Right lobe of liver (tissue), 6 donors: ENCODE data around the gene RELL2. TPM values are rescaled to one million over a fixed set of nuclear protein-coding genes. Genes with fewer than 3 reads are reported as not detected.
A peak's percentile ranks its signal among the peaks of the same experiment; 100 is the strongest.

Experiments used
- ATAC-seq, 4 donors: fragments of 200-7000 bp; cut with Tn5 transposase; one replicate each; pipeline ENCODE4 v1.9.1; 2020; ENCODE audit warnings: mild to moderate bottlenecking in 4 of 4, moderate library complexity in 4 of 4
- DNase-seq, 3 donors: peaks; one replicate each; pipeline ENCODE4 v3.0.0-alpha.2; 2020
- H3K27ac ChIP-seq, 3 donors: fragments of 200-600 bp; one replicate each; pipeline ENCODE4 v1.8.0; 2022
- H3K27me3 ChIP-seq, 2 donors: fragments of 200-600 bp; one replicate each; pipeline ENCODE4 v1.8.0; 2022
- H3K36me3 ChIP-seq, 4 donors: fragments of 200-600 bp; sonication (generic) in 1 of 4; one replicate each; pipeline versions ENCODE4 v1.5.1 to v1.8.0; 2017 to 2022; ENCODE audit warnings: control low read depth in 1 of 4
- H3K4me1 ChIP-seq, 4 donors: fragments of 200-600 bp; sonication (generic) in 1 of 4; one replicate each; pipeline versions ENCODE4 v1.5.1 to v1.8.0; 2017 to 2022; ENCODE audit warnings: control low read depth in 1 of 4
- H3K4me3 ChIP-seq, 3 donors: fragments of 200-600 bp; one replicate each; pipeline ENCODE4 v1.8.0; 2022
- H3K9me3 ChIP-seq, 4 donors: fragments of 200-600 bp; sonication (generic) in 1 of 4; one replicate each; pipeline versions ENCODE4 v1.5.1 to v1.8.0; 2017 to 2022; ENCODE audit warnings: control low read depth in 1 of 4
- CTCF ChIP-seq, 4 donors: fragments of 200-600 bp in 3 of 4; fragments of 450-650 bp in 1 of 4; IDR thresholded peaks; one replicate each; pipeline versions ENCODE4 v1.5.1 to v1.8.0; 2016 to 2022; ENCODE audit warnings: antibody characterized with exemption in 4 of 4, mild to moderate bottlenecking in 2 of 4
- POLR2A ChIP-seq: fragments of 450-650 bp; IDR thresholded peaks from one replicate; pipeline ENCODE4 v1.6.1; 2017; ENCODE audit warnings: antibody characterized with exemption, mild to moderate bottlenecking
- WGBS: methylation state at CpG from one replicate; pipeline ENCODE4 v1.1.6; 2018; ENCODE audit warnings: low coverage, low lambda C conversion rate; ENCODE audit not compliant: insufficient coverage; ENCODE audit errors: missing lambda C conversion rate; 5-methylcytosine and 5-hydroxymethylcytosine counted together
- intact Hi-C, 2 donors: fragments of 100-400 bp; cut with DNase I; formaldehyde crosslinking; loops; one replicate each; pipeline versions ENCODE4 v1.11.2 to v1.14.1; 2022
- total RNA-seq, 6 experiments: library from RNA; depleted of rRNA in 2 of 6; stranded (reverse); fragments of >200 nt in 2 of 6; fragmentation: NEBNext Ultra II Directional in 3 of 6; extraction: Animal tissue kit (Norgen Biotek cat#: 25700) in 3 of 6; gene quantifications; one replicate each; pipeline versions ENCODE4 v1.1.0 to v1.2.4, GENCODE V29; 2016 to 2023
- donor health status: DM: no; HTN: yes; CAD: no.
- donor health status: DM: no; HTN: no; CAD: no.
- donor health status: DM: no; HTN: no; CAD: no.
- donor health status: DM: no; HTN: yes; CAD: no.
- donor health status: DM: no; HTN: yes; CAD: no.

Gene RELL2
- total RNA-seq, 6 experiments from 2014 or later = 0.53 to 2.6 (median 1.2) TPM

- DNase-seq (no peak), ATAC-seq (peak in 3 of 4 donors; percentile 14 to 33 (median 22))
- intact Hi-C loops = no loop called here
Observed at GRCh38 chr5:141597814-141598213, 39.0 kb upstream of the RELL2 start.

GRCh38 chr5:141598391-141599345, 38.1 kb upstream of the RELL2 start:
- intact Hi-C loops = no loop called here
- Histone ChIP-seq H3K4me1 (peaks cover 0 to 37% (median under 1%) of the 10 kb centered on the region in 4 donors), H3K4me3 (no peak overlapping the region), H3K36me3 (no peaks in the 10 kb centered on the region), H3K27me3 (no peaks in the 10 kb centered on the region), H3K27ac (no peak overlapping the region), H3K9me3 (no peaks in the 10 kb centered on the region)
- DNase-seq = no peak
- peak in 3 of 4 donors; percentile 40 to 57 (median 48) for ATAC-seq
- 48% methylated on average over 3 of the region's 3 CpGs for WGBS
- TF ChIP-seq CTCF (IDR thresholded peaks at IDR 0.05) = no peak
- no peak for TF ChIP-seq POLR2A

More at GRCh38 chr5:141597814-141598213, 39.0 kb upstream of the RELL2 start:
- Histone ChIP-seq H3K36me3 (no peaks in the 10 kb centered on the region), H3K27me3 (no peaks in the 10 kb centered on the region), H3K4me3 (no peak overlapping the region), H3K4me1 (peaks cover 0 to 37% (median 0%) of the 10 kb centered on the region in 4 donors), H3K9me3 (no peaks in the 10 kb centered on the region), H3K27ac (no peak overlapping the region)
- WGBS = 88% methylated on average over 2 of the region's 2 CpGs
- TF ChIP-seq CTCF (IDR thresholded peaks at IDR 0.05) (no peak), POLR2A (no peak)

- DNase-seq (no peak), ATAC-seq (no peak)
- no peak for TF ChIP-seq CTCF (IDR thresholded peaks at IDR 0.05)
- TF ChIP-seq POLR2A = no peak
- Histone ChIP-seq H3K9me3 (no peaks in the 10 kb centered on the region), H3K4me3 (no peak overlapping the region), H3K27ac (no peak overlapping the region), H3K27me3 (no peaks in the 10 kb centered on the region), H3K4me1 (peaks cover 0 to 70% (median 18%) of the 10 kb centered on the region in 4 donors), H3K36me3 (no peaks in the 10 kb centered on the region)
- intact Hi-C loops = no loop called here
- 57% methylated on average over 1 of the region's 1 CpG for WGBS
Observed at GRCh38 chr5:141602606-141603005, 34.2 kb upstream of the RELL2 start.

GRCh38 chr5:141603923-141604717, 32.7 kb upstream of the RELL2 start:
- no peaks in the 10 kb centered on the region for H3K27me3 ChIP-seq
- peak overlapping the region in 1 of 3 donors; percentile 1 for H3K27ac ChIP-seq
- ATAC-seq (peak; percentile 41 to 70 (median 55)), DNase-seq (no peak)
- H3K36me3 ChIP-seq = no peaks in the 10 kb centered on the region
- intact Hi-C loops = no loop called here
- H3K4me1 ChIP-seq = peaks cover 0 to 69% (median 22%) of the 10 kb centered on the region in 4 donors
- H3K4me3 ChIP-seq = no peak overlapping the region
- no peaks in the 10 kb centered on the region for H3K9me3 ChIP-seq
- 26% methylated on average over 5 of the region's 6 CpGs for WGBS
- no peak for TF ChIP-seq POLR2A
- TF ChIP-seq CTCF (IDR thresholded peaks at IDR 0.05) = no peak
